Mammary epithelial cell (primary cell): ENCODE measurements around the gene PUDP.

Source experiments
- CTCF ChIP-seq, 2 donors: IDR thresholded peaks in 1 of 2; conservative IDR thresholded peaks in 1 of 2; 2 replicates each; pipeline ENCODE4 v1.5.1; 2011 to 2012; ENCODE audit warnings: inconsistent platforms in 2 of 2, low read length in 2 of 2, mild to moderate bottlenecking in 2 of 2, control low read depth in 1 of 2, low read depth in 1 of 2; ENCODE audit not compliant: insufficient read depth in 1 of 2; ENCODE audit errors: extremely low read depth in 1 of 2
- EZH2 ChIP-seq: IDR thresholded peaks from 2 replicates; pipeline ENCODE4 v1.6.1; 2012; ENCODE audit warnings: low read length, inconsistent platforms, borderline replicate concordance

GRCh38 chrX:7072856-7073255 is 75.1 kb downstream of the PUDP start:
- TF ChIP-seq CTCF (conservative IDR thresholded peaks at IDR 0.05 in 1 of 2, IDR thresholded peaks at IDR 0.05 in 1 of 2; ENCODE audit: extremely low read depth in 1 of 2, insufficient read depth in 1 of 2, low read depth in 1 of 2, low read length in 2 of 2) (no peak), EZH2 (no peak)
